ENCODE results near the gene IL17C.
"Not testable (repeated sequence)": the region's sequence is repeated elsewhere in the genome, so short reads cannot be mapped to it uniquely, and the experiment has no call there.

Gene IL17C

GRCh38 chr16:88658714-88659113 is 20.3 kb downstream of the IL17C start:
- DNase-seq (ENCODE audit: low read depth in 2 of 3, low spot score in 1 of 3) = no peak

GRCh38 chr16:88659160-88659559 is 20.8 kb downstream of the IL17C start:
- DNase-seq (ENCODE audit: low read depth in 2 of 3, low spot score in 1 of 3) = no peak

GRCh38 chr16:88661468-88661867 is 23.1 kb downstream of the IL17C start:
- no peak for DNase-seq (ENCODE audit: low read depth in 2 of 3, low spot score in 1 of 3)

- no peak for DNase-seq (ENCODE audit: low read depth in 2 of 3, low spot score in 1 of 3)
Measured at GRCh38 chr16:88662222-88662842, 24.0 kb downstream of the IL17C start.

- peak; percentile 85 to 94 (median 92) for DNase-seq (ENCODE audit: low read depth in 2 of 3, low spot score in 1 of 3)
Measured at GRCh38 chr16:88662843-88663606, 24.7 kb downstream of the IL17C start, which contains the start of gene MVD. Gene MVD (minus strand): TSS chr16:88663091. CDS start chr16:88663080, 11 bp downstream.

- DNase-seq (ENCODE audit: low read depth in 2 of 3, low spot score in 1 of 3) = no peak
Measured at GRCh38 chr16:88665148-88665547, 26.8 kb downstream of the IL17C start.

- no peak for DNase-seq (ENCODE audit: low read depth in 2 of 3, low spot score in 1 of 3)
Measured at GRCh38 chr16:88665570-88665969, 27.2 kb downstream of the IL17C start.

GRCh38 chr16:88667461-88667860 is 29.1 kb downstream of the IL17C start:
- DNase-seq (ENCODE audit: low read depth in 2 of 3, low spot score in 1 of 3) = no peak

GRCh38 chr16:88669493-88669892 is 31.1 kb downstream of the IL17C start:
- DNase-seq (ENCODE audit: low read depth in 2 of 3, low spot score in 1 of 3) = not testable (repeated sequence)

- no peak for DNase-seq (ENCODE audit: low read depth in 2 of 3, low spot score in 1 of 3)
Measured at GRCh38 chr16:88669980-88670379, 31.6 kb downstream of the IL17C start.

GRCh38 chr16:88671806-88672205 is 33.4 kb downstream of the IL17C start:
- no peak for DNase-seq (ENCODE audit: low read depth in 2 of 3, low spot score in 1 of 3)

- no peak for DNase-seq (ENCODE audit: low read depth in 2 of 3, low spot score in 1 of 3)
Measured at GRCh38 chr16:88672776-88673175, 34.4 kb downstream of the IL17C start.

- DNase-seq (ENCODE audit: low read depth in 2 of 3, low spot score in 1 of 3) = no peak
Measured at GRCh38 chr16:88673716-88674379, 35.5 kb downstream of the IL17C start.

- DNase-seq (ENCODE audit: low read depth in 2 of 3, low spot score in 1 of 3) = no peak
Measured at GRCh38 chr16:88676502-88677242, 38.3 kb downstream of the IL17C start.

- no peak for DNase-seq (ENCODE audit: low read depth in 2 of 3, low spot score in 1 of 3)
Measured at GRCh38 chr16:88677721-88678120, 39.3 kb downstream of the IL17C start.

- DNase-seq (ENCODE audit: low read depth in 2 of 3, low spot score in 1 of 3) = no peak
Measured at GRCh38 chr16:88678224-88678979, 40.0 kb downstream of the IL17C start.

GRCh38 chr16:88680554-88681083 is 42.2 kb downstream of the IL17C start:
- no peak for DNase-seq (ENCODE audit: low read depth in 2 of 3, low spot score in 1 of 3)

GRCh38 chr16:88681084-88681680 is 42.8 kb downstream of the IL17C start:
- no peak for DNase-seq (ENCODE audit: low read depth in 2 of 3, low spot score in 1 of 3)

- peak; percentile 63 to 71 (median 66) for DNase-seq (ENCODE audit: low read depth in 2 of 3, low spot score in 1 of 3)
Measured at GRCh38 chr16:88681709-88682451, 43.5 kb downstream of the IL17C start.
